H9 (cell line): Measurements from ENCODE around the gene MPL. TPM values are rescaled to one million over a fixed set of nuclear protein-coding genes. Genes with fewer than 3 reads are reported as not detected.

Source experiments
- DNase-seq: peaks from one replicate; pipeline ENCODE4 v3.0.0-alpha.2; 2017
- H2AFZ ChIP-seq: one replicate; pipeline ENCODE4 v1.6.1; 2013; ENCODE audit warnings: mild to moderate bottlenecking, low read length, control low read depth, moderate library complexity
- H2AK5ac ChIP-seq: 2 replicates; pipeline ENCODE4 v1.6.1; 2013; ENCODE audit warnings: low read length, control low read depth, mixed read lengths; ENCODE audit not compliant: insufficient read length
- H2BK120ac ChIP-seq: one replicate; pipeline ENCODE4 v1.6.1; 2013; ENCODE audit warnings: low read depth, mild to moderate bottlenecking, low read length, control low read depth, inconsistent platforms; ENCODE audit not compliant: poor library complexity, severe bottlenecking
- H2BK12ac ChIP-seq: 2 replicates; pipeline ENCODE4 v1.6.1; 2013; ENCODE audit warnings: low read length, control low read depth, mixed read lengths, low read depth; ENCODE audit not compliant: insufficient read length
- H2BK15ac ChIP-seq: 2 replicates; pipeline ENCODE4 v1.6.1; 2013; ENCODE audit warnings: low read depth, low read length, control low read depth
- H2BK20ac ChIP-seq: one replicate; pipeline ENCODE4 v1.6.1; 2013; ENCODE audit warnings: low read depth, mild to moderate bottlenecking, low read length, control low read depth, inconsistent platforms; ENCODE audit not compliant: poor library complexity, severe bottlenecking
- H2BK5ac ChIP-seq: 2 replicates; pipeline ENCODE4 v1.6.1; 2013; ENCODE audit warnings: low read length, control low read depth, mixed read lengths; ENCODE audit not compliant: insufficient read length
- H3K14ac ChIP-seq: 2 replicates; pipeline ENCODE4 v1.6.1; 2013; ENCODE audit warnings: low read length, control low read depth; ENCODE audit not compliant: insufficient read depth
- H3K18ac ChIP-seq: 2 replicates; pipeline ENCODE4 v1.6.1; 2013; ENCODE audit warnings: low read depth, mild to moderate bottlenecking, mixed read lengths, low read length, control low read depth; ENCODE audit not compliant: insufficient read length
- H3K23ac ChIP-seq: 2 replicates; pipeline ENCODE4 v1.6.1; 2013; ENCODE audit warnings: low read length, control low read depth, mixed read lengths, low read depth; ENCODE audit not compliant: insufficient read length
- H3K23me2 ChIP-seq: 2 replicates; pipeline ENCODE4 v1.6.1; 2013; ENCODE audit warnings: low read depth, mild to moderate bottlenecking, mixed read lengths, low read length, control low read depth; ENCODE audit not compliant: insufficient read length, poor library complexity, severe bottlenecking
- H3K27ac ChIP-seq: 2 replicates; pipeline ENCODE4 v1.5.1; 2013; ENCODE audit warnings: low read length, control low read depth, mixed read lengths, low read depth; ENCODE audit not compliant: insufficient read length
- H3K27me3 ChIP-seq: 2 replicates; pipeline ENCODE4 v1.6.1; 2013; ENCODE audit warnings: low read length, control low read depth, inconsistent platforms; ENCODE audit not compliant: insufficient read depth
- H3K4ac ChIP-seq: 2 replicates; pipeline ENCODE4 v1.6.1; 2013; ENCODE audit warnings: low read depth, mild to moderate bottlenecking, control low read depth, inconsistent platforms, low read length, moderate library complexity
- H3K4me1 ChIP-seq: 2 replicates; pipeline ENCODE4 v1.6.1; 2013; ENCODE audit warnings: low read length, control low read depth, inconsistent platforms; ENCODE audit not compliant: insufficient read depth
- H3K4me2 ChIP-seq: 2 replicates; pipeline ENCODE4 v1.6.1; 2013; ENCODE audit warnings: low read length, control low read depth, mixed read lengths; ENCODE audit not compliant: insufficient read length, insufficient read depth
- H3K56ac ChIP-seq: 2 replicates; pipeline ENCODE4 v1.6.1; 2013; ENCODE audit warnings: low read depth, mild to moderate bottlenecking, mixed read lengths, low read length, control low read depth; ENCODE audit not compliant: insufficient read length
- H3K79me1 ChIP-seq: 2 replicates; pipeline ENCODE4 v1.6.1; 2013; ENCODE audit warnings: low read depth, mild to moderate bottlenecking, moderate library complexity, low read length, control low read depth, inconsistent platforms; ENCODE audit not compliant: insufficient read depth, poor library complexity, severe bottlenecking
- H3K79me2 ChIP-seq: 2 replicates; pipeline ENCODE4 v1.6.1; 2013; ENCODE audit warnings: low read length, control low read depth, inconsistent platforms; ENCODE audit not compliant: insufficient read depth
- H3K9ac ChIP-seq: 2 replicates; pipeline ENCODE4 v1.6.1; 2013; ENCODE audit warnings: low read length, control low read depth, mixed read lengths; ENCODE audit not compliant: insufficient read length; ENCODE audit errors: extremely low read depth
- H3K9me3 ChIP-seq: one replicate; pipeline ENCODE4 v1.6.1; 2013; ENCODE audit warnings: low read depth, low read length, inconsistent platforms; ENCODE audit not compliant: control insufficient read depth
- H3T11ph ChIP-seq: one replicate; pipeline ENCODE4 v1.6.1; 2013; ENCODE audit warnings: mild to moderate bottlenecking, low read length, control low read depth, inconsistent platforms
- H4K20me1 ChIP-seq: one replicate; pipeline ENCODE4 v1.6.1; 2013; ENCODE audit not compliant: control insufficient read depth, insufficient read length, insufficient read depth
- H4K5ac ChIP-seq: 2 replicates; pipeline ENCODE4 v1.6.1; 2013; ENCODE audit warnings: low read depth, mild to moderate bottlenecking, mixed read lengths, low read length, control low read depth; ENCODE audit not compliant: insufficient read length
- H4K8ac ChIP-seq: replicated peaks from 2 replicates; pipeline ENCODE4 v1.6.1; 2013; ENCODE audit warnings: low read length, control low read depth, mixed read lengths, low read depth; ENCODE audit not compliant: insufficient read length
- H4K91ac ChIP-seq: 2 replicates; pipeline ENCODE4 v1.6.1; 2013; ENCODE audit warnings: low read depth, mild to moderate bottlenecking, moderate library complexity, mixed read lengths, low read length, control low read depth; ENCODE audit not compliant: insufficient read length
- H3K27ac Mint-ChIP-seq, 3 experiments: 2 replicates in 2 of 3; 3 replicates in 1 of 3; pipeline ENCODE4 v1.8.0; 2020 to 2021; ENCODE audit warnings: mixed read lengths in 3 of 3, mild to moderate bottlenecking in 1 of 3, moderate library complexity in 1 of 3
- H3K27me3 Mint-ChIP-seq: 2 replicates; pipeline ENCODE4 v1.8.0; 2021; ENCODE audit warnings: low read depth, mild to moderate bottlenecking, moderate library complexity, mixed read lengths
- H3K36me3 Mint-ChIP-seq, 3 experiments: 2 replicates in 2 of 3; 3 replicates in 1 of 3; pipeline ENCODE4 v1.8.0; 2020 to 2021; ENCODE audit warnings: low read depth in 3 of 3, mixed read lengths in 3 of 3; ENCODE audit not compliant: insufficient read depth in 1 of 3
- H3K4me1 Mint-ChIP-seq, 2 experiments: 2 replicates each; pipeline ENCODE4 v1.8.0; 2020; ENCODE audit warnings: mixed read lengths in 2 of 2
- H3K4me3 Mint-ChIP-seq, 2 experiments: 2 replicates in 1 of 2; 3 replicates in 1 of 2; pipeline ENCODE4 v1.8.0; 2020 to 2021; ENCODE audit warnings: mild to moderate bottlenecking in 2 of 2, mixed read lengths in 2 of 2, moderate library complexity in 1 of 2
- H3K9me3 Mint-ChIP-seq, 2 experiments: 2 replicates in 1 of 2; 3 replicates in 1 of 2; pipeline ENCODE4 v1.8.0; 2020; ENCODE audit warnings: mild to moderate bottlenecking in 2 of 2, mixed read lengths in 2 of 2, moderate library complexity in 1 of 2
- CTCF ChIP-seq: fragments of 200-600 bp; sonication (generic); conservative IDR thresholded peaks from 3 replicates; pipeline ENCODE4 v1.8.0; 2021; ENCODE audit warnings: antibody characterized with exemption, mild to moderate bottlenecking
- WGBS: extraction: QIAGEN DNeasy Blood & Tissue Kit; methylation state at CpG from one replicate; pipeline ENCODE4 v1.1.7; 2013; ENCODE audit warnings: missing lambda C conversion rate, low lambda C conversion rate, mixed read lengths; ENCODE audit not compliant: insufficient read length; ENCODE audit errors: extremely low coverage; 5-methylcytosine and 5-hydroxymethylcytosine counted together
- total RNA-seq: library from RNA; stranded (reverse); gene quantifications from 2 replicates; pipeline ENCODE4 v1.2.1, GENCODE V29; 2021

Gene MPL
- total RNA-seq, 1 experiment from 2014 or later, result not detected

GRCh38 chr1:43304771-43305300 lies 32.8 kb upstream of the MPL start:
- no peak overlapping the region for H3K18ac ChIP-seq
- H2BK15ac ChIP-seq, result no peak overlapping the region
- Mint-ChIP-seq H3K36me3 (no peaks in the 10 kb centered on the region; a peak in 1 of 7 replicates), H3K27ac (no peak overlapping the region), H3K27me3 (peaks cover 17% of the 10 kb centered on the region), H3K9me3 (no peaks in the 10 kb centered on the region), H3K4me3 (no peak overlapping the region), H3K4me1 (peaks cover 18 to 24% of the 10 kb centered on the region in 2 experiments)
- H3K79me2 ChIP-seq, result no peaks in the 10 kb centered on the region
- H3K27me3 ChIP-seq, result no peaks in the 10 kb centered on the region
- H3K23ac ChIP-seq, result no peak overlapping the region
- H3K4me1 ChIP-seq, result no peaks in the 10 kb centered on the region
- H2AK5ac ChIP-seq, result no peak overlapping the region
- no peak overlapping the region for H4K91ac ChIP-seq
- no peak overlapping the region for H3K56ac ChIP-seq
- no peak for DNase-seq
- H2BK5ac ChIP-seq, result no peak overlapping the region
- no peak for TF ChIP-seq CTCF
- H2BK20ac ChIP-seq, result no peak overlapping the region
- no CpG with 5 or more reads among the region's 46 CpGs for WGBS
- H3K4ac ChIP-seq, result no peak overlapping the region
- H2BK120ac ChIP-seq, result no peak overlapping the region
- no peak overlapping the region for H3T11ph ChIP-seq
- no peaks in the 10 kb centered on the region for H3K23me2 ChIP-seq
- H4K5ac ChIP-seq, result no peak overlapping the region
- no peak overlapping the region for H3K14ac ChIP-seq
- H3K9ac ChIP-seq, result no peak overlapping the region
- H2AFZ ChIP-seq, result no peak overlapping the region
- H2BK12ac ChIP-seq, result no peak overlapping the region
- no peak overlapping the region for H4K8ac ChIP-seq
- H3K79me1 ChIP-seq, result no peaks in the 10 kb centered on the region
- no peaks in the 10 kb centered on the region for H4K20me1 ChIP-seq
- H3K9me3 ChIP-seq, result no peaks in the 10 kb centered on the region
- H3K4me2 ChIP-seq, result no peak overlapping the region
- H3K27ac ChIP-seq, result no peak overlapping the region
